HEK293 (cell line): ENCODE results near the gene EXT2.

Source experiments
- RBAK ChIP-seq: fragments of 450-650 bp; formaldehyde crosslinking; IDR thresholded peaks from 2 replicates; pipeline ENCODE4 v1.5.1; 2016; ENCODE audit warnings: missing biosample characterization, missing genetic modification characterization
- YY1 ChIP-seq: fragments of 450-650 bp; formaldehyde crosslinking; IDR thresholded peaks from 2 replicates; pipeline ENCODE4 v1.5.1; 2018; ENCODE audit warnings: missing biosample characterization, missing genetic modification characterization
- ZBTB20 ChIP-seq: fragments of 450-650 bp; formaldehyde crosslinking; IDR thresholded peaks from 2 replicates; pipeline ENCODE4 v1.5.1; 2016; ENCODE audit warnings: missing biosample characterization, missing genetic modification characterization
- ZBTB21 ChIP-seq: fragments of 450-650 bp; formaldehyde crosslinking; IDR thresholded peaks from 2 replicates; pipeline ENCODE4 v1.5.1; 2017; ENCODE audit warnings: missing biosample characterization, missing genetic modification characterization
- ZBTB48 ChIP-seq: fragments of 450-650 bp; formaldehyde crosslinking; IDR thresholded peaks from 2 replicates; pipeline ENCODE4 v1.5.1; 2016; ENCODE audit warnings: missing biosample characterization, missing genetic modification characterization
- ZNF274 ChIP-seq, 2 experiments: fragments of 200-500 bp in 1 of 2; fragments of 450-650 bp in 1 of 2; sonication (Bioruptor generic) in 1 of 2; formaldehyde crosslinking in 1 of 2; IDR thresholded peaks; 2 replicates each; pipeline versions ENCODE4 v1.5.1 to v1.6.1; 2014 to 2016; ENCODE audit warnings: borderline replicate concordance in 1 of 2, inconsistent platforms in 1 of 2, low read length in 1 of 2, missing biosample characterization in 1 of 2, missing genetic modification characterization in 1 of 2
- ZNF76 ChIP-seq: fragments of 450-650 bp; formaldehyde crosslinking; IDR thresholded peaks from 2 replicates; pipeline ENCODE4; 2016; ENCODE audit warnings: low read depth, missing biosample characterization, missing genetic modification characterization, borderline replicate concordance
- ZSCAN16 ChIP-seq: fragments of 450-650 bp; formaldehyde crosslinking; IDR thresholded peaks from 2 replicates; pipeline ENCODE4 v1.5.1; 2016; ENCODE audit warnings: missing biosample characterization, missing genetic modification characterization
- ZSCAN23 ChIP-seq: fragments of 450-650 bp; formaldehyde crosslinking; IDR thresholded peaks from 2 replicates; pipeline ENCODE4 v1.5.1; 2016; ENCODE audit warnings: missing biosample characterization, missing genetic modification characterization
- TF ChIP-seq, protein P1 (sequence below): fragments of 450-650 bp; formaldehyde crosslinking; IDR thresholded peaks from 2 replicates; pipeline ENCODE4 v1.5.1; 2016; ENCODE audit warnings: missing biosample characterization, missing genetic modification characterization
- TF ChIP-seq, protein P2 (sequence below): fragments of 450-650 bp; formaldehyde crosslinking; IDR thresholded peaks from 2 replicates; pipeline ENCODE4 v1.5.1; 2016; ENCODE audit warnings: missing biosample characterization, missing genetic modification characterization, low read depth
- TF ChIP-seq, protein P3 (sequence below): fragments of 450-650 bp; formaldehyde crosslinking; IDR thresholded peaks from 2 replicates; pipeline ENCODE4 v1.5.1; 2016; ENCODE audit warnings: missing biosample characterization, missing genetic modification characterization
- TF ChIP-seq, protein P4 (sequence below): sonication (generic); formaldehyde crosslinking; IDR thresholded peaks from 2 replicates; pipeline ENCODE4 v1.8.1; 2022; ENCODE audit warnings: mild to moderate bottlenecking, moderate library complexity, missing genetic modification reagents
- TF ChIP-seq, protein P5 (sequence below): fragments of 450-650 bp; formaldehyde crosslinking; IDR thresholded peaks from 2 replicates; pipeline ENCODE4 v1.5.1; 2016; ENCODE audit warnings: missing biosample characterization, missing genetic modification characterization

DNA sequence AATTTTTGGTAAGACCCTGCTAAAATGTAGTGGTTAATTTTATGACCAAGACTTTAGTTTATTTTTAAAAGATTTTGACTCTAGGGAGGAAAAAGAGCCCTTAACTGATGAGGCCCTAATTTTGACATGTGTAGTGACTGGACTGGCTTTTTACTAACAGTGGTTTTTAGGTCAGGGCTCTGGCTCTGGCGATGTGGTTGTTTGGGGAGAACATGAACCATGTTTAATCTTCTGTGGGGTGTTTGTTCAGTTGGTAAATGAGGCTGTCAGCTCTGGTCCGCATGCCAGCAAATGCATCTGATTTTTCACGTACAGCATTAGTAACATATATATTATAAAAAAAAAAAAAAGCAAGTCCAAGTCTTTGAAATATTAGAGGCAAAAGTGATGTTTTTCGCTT, 104.3 kb downstream of the EXT2 start:
- no peak for TF ChIP-seq ZNF274 (IDR thresholded peaks at IDR 0.05; ENCODE audit: low read length)
- no peak for TF ChIP-seq ZNF274 (tag by site-specific recombination; IDR thresholded peaks at IDR 0.05; ENCODE audit: borderline replicate concordance)
- TF ChIP-seq RBAK (tag by site-specific recombination) = no peak
- TF ChIP-seq ZNF76 (tag by site-specific recombination) = no peak
- TF ChIP-seq, protein P1, sequence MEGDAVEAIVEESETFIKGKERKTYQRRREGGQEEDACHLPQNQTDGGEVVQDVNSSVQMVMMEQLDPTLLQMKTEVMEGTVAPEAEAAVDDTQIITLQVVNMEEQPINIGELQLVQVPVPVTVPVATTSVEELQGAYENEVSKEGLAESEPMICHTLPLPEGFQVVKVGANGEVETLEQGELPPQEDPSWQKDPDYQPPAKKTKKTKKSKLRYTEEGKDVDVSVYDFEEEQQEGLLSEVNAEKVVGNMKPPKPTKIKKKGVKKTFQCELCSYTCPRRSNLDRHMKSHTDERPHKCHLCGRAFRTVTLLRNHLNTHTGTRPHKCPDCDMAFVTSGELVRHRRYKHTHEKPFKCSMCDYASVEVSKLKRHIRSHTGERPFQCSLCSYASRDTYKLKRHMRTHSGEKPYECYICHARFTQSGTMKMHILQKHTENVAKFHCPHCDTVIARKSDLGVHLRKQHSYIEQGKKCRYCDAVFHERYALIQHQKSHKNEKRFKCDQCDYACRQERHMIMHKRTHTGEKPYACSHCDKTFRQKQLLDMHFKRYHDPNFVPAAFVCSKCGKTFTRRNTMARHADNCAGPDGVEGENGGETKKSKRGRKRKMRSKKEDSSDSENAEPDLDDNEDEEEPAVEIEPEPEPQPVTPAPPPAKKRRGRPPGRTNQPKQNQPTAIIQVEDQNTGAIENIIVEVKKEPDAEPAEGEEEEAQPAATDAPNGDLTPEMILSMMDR (tag by site-specific recombination) = no peak
- TF ChIP-seq, protein P2, sequence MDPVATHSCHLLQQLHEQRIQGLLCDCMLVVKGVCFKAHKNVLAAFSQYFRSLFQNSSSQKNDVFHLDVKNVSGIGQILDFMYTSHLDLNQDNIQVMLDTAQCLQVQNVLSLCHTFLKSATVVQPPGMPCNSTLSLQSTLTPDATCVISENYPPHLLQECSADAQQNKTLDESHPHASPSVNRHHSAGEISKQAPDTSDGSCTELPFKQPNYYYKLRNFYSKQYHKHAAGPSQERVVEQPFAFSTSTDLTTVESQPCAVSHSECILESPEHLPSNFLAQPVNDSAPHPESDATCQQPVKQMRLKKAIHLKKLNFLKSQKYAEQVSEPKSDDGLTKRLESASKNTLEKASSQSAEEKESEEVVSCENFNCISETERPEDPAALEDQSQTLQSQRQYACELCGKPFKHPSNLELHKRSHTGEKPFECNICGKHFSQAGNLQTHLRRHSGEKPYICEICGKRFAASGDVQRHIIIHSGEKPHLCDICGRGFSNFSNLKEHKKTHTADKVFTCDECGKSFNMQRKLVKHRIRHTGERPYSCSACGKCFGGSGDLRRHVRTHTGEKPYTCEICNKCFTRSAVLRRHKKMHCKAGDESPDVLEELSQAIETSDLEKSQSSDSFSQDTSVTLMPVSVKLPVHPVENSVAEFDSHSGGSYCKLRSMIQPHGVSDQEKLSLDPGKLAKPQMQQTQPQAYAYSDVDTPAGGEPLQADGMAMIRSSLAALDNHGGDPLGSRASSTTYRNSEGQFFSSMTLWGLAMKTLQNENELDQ (tag by site-specific recombination) = no peak
- TF ChIP-seq, protein P3, sequence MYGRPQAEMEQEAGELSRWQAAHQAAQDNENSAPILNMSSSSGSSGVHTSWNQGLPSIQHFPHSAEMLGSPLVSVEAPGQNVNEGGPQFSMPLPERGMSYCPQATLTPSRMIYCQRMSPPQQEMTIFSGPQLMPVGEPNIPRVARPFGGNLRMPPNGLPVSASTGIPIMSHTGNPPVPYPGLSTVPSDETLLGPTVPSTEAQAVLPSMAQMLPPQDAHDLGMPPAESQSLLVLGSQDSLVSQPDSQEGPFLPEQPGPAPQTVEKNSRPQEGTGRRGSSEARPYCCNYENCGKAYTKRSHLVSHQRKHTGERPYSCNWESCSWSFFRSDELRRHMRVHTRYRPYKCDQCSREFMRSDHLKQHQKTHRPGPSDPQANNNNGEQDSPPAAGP (tag by site-specific recombination) = no peak
- no peak for TF ChIP-seq ZBTB21 (tag by site-specific recombination)
- TF ChIP-seq ZSCAN16 (tag by site-specific recombination) = no peak
- no peak for TF ChIP-seq ZBTB20 (tag by site-specific recombination)
- TF ChIP-seq, protein P4, sequence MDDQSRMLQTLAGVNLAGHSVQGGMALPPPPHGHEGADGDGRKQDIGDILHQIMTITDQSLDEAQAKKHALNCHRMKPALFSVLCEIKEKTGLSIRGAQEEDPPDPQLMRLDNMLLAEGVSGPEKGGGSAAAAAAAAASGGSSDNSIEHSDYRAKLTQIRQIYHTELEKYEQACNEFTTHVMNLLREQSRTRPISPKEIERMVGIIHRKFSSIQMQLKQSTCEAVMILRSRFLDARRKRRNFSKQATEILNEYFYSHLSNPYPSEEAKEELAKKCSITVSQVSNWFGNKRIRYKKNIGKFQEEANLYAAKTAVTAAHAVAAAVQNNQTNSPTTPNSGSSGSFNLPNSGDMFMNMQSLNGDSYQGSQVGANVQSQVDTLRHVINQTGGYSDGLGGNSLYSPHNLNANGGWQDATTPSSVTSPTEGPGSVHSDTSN = no peak
- TF ChIP-seq ZBTB48 (tag by site-specific recombination) = no peak
- TF ChIP-seq YY1 = no peak
- no peak for TF ChIP-seq ZSCAN23 (tag by site-specific recombination)
- TF ChIP-seq, protein P5, sequence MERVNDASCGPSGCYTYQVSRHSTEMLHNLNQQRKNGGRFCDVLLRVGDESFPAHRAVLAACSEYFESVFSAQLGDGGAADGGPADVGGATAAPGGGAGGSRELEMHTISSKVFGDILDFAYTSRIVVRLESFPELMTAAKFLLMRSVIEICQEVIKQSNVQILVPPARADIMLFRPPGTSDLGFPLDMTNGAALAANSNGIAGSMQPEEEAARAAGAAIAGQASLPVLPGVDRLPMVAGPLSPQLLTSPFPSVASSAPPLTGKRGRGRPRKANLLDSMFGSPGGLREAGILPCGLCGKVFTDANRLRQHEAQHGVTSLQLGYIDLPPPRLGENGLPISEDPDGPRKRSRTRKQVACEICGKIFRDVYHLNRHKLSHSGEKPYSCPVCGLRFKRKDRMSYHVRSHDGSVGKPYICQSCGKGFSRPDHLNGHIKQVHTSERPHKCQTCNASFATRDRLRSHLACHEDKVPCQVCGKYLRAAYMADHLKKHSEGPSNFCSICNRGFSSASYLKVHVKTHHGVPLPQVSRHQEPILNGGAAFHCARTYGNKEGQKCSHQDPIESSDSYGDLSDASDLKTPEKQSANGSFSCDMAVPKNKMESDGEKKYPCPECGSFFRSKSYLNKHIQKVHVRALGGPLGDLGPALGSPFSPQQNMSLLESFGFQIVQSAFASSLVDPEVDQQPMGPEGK (tag by site-specific recombination) = no peak
